CD4-positive, alpha-beta T cell (primary cell): ENCODE data around the gene GALNT10. TPM values are rescaled to one million over a fixed set of nuclear protein-coding genes. Genes with fewer than 3 reads are reported as not detected.

Experiments used
- ATAC-seq: fragments of 200-7000 bp; cut with Tn5 transposase; one replicate; pipeline ENCODE4 v1.10.0; 2022; ENCODE audit warnings: mild to moderate bottlenecking; ENCODE audit not compliant: poor library complexity
- CTCF ChIA-PET: fragments of 350-600 bp; sonication (Branson Sonifier 250); formaldehyde crosslinking; loops from one replicate; lab custom pipeline; 2021; ENCODE audit warnings: antibody characterized with exemption, inconsistent platforms; lab: Charles Lee
- POLR2A ChIA-PET: fragments of 350-600 bp; sonication (Branson Sonifier 250); formaldehyde crosslinking; loops from one replicate; lab custom pipeline; 2021; ENCODE audit warnings: antibody characterized with exemption, inconsistent platforms; lab: Charles Lee
- DNase-seq, 14 experiments: peaks; one replicate each; pipeline ENCODE4 v3.0.0-alpha.2; 2013 to 2020; ENCODE audit warnings: mixed read lengths in 2 of 14
- H3K27ac ChIP-seq, 2 donors: one replicate each; pipeline versions ENCODE4 v1.5.1 to v1.7.0; 2013; ENCODE audit warnings: low read length in 2 of 2, low read depth in 1 of 2, mild to moderate bottlenecking in 1 of 2
- H3K27me3 ChIP-seq, 2 experiments: 1 replicate in 1 of 2; 2 replicates in 1 of 2; pipeline versions ENCODE4 v1.6.1 to v1.7.0; 2013; ENCODE audit warnings: low read length in 2 of 2, control low read depth in 1 of 2, mild to moderate bottlenecking in 1 of 2, moderate library complexity in 1 of 2; ENCODE audit not compliant: insufficient read depth in 2 of 2, control insufficient read depth in 1 of 2
- H3K36me3 ChIP-seq: one replicate; pipeline ENCODE4 v1.6.1; 2013; ENCODE audit warnings: low read length, control low read depth; ENCODE audit not compliant: insufficient read depth
- H3K4me1 ChIP-seq: one replicate; pipeline ENCODE4 v1.6.1; 2013; ENCODE audit warnings: low read length, control low read depth; ENCODE audit not compliant: insufficient read depth
- H3K4me3 ChIP-seq: one replicate; pipeline ENCODE4 v1.5.1; 2013; ENCODE audit warnings: mild to moderate bottlenecking, low read length, moderate library complexity
- H3K9me3 ChIP-seq, 2 experiments: 1 replicate in 1 of 2; 2 replicates in 1 of 2; pipeline versions ENCODE4 v1.6.1 to v1.7.0; 2013; ENCODE audit warnings: low read length in 2 of 2, mild to moderate bottlenecking in 2 of 2, control low read depth in 1 of 2, moderate library complexity in 1 of 2; ENCODE audit not compliant: control insufficient read depth in 1 of 2, insufficient read depth in 1 of 2
- H3K27ac Mint-ChIP-seq: one replicate; pipeline ENCODE4 v1.8.0; 2020; ENCODE audit warnings: mixed read lengths
- H3K27me3 Mint-ChIP-seq: one replicate; pipeline ENCODE4 v1.8.0; 2021; ENCODE audit warnings: mixed read lengths
- H3K36me3 Mint-ChIP-seq: one replicate; pipeline ENCODE4 v1.8.0; 2021; ENCODE audit warnings: low read depth, mixed read lengths
- H3K4me1 Mint-ChIP-seq: one replicate; pipeline ENCODE4 v1.8.0; 2021; ENCODE audit warnings: low read depth, mixed read lengths
- H3K4me3 Mint-ChIP-seq: one replicate; pipeline ENCODE4 v1.8.0; 2020; ENCODE audit warnings: mild to moderate bottlenecking, mixed read lengths
- H3K9me3 Mint-ChIP-seq: one replicate; pipeline ENCODE4 v1.8.0; 2020; ENCODE audit warnings: mixed read lengths
- intact Hi-C, 2 experiments: fragments of 100-400 bp; cut with DNase I in 1 of 2; cut with micrococcal nuclease in 1 of 2; formaldehyde crosslinking; loops; one replicate each; pipeline versions ENCODE4 v1.15.1 to v1.9.0; 2023 to 2025; cut with DNase I, micrococcal nuclease
- total RNA-seq, 174 experiments: library from RNA in 2 of 174; stranded (reverse) in 2 of 174; gene quantifications; one replicate each; pipeline ENCODE4 v1.2.3 and lab custom pipeline; 2021 to 2026
- TF ChIP-seq, protein P1 (sequence below): fragments of 200-600 bp; IDR thresholded peaks from one replicate; pipeline ENCODE4 v1.8.0; 2022; ENCODE audit warnings: antibody characterized with exemption, mild to moderate bottlenecking

GALNT10 gene
- total RNA-seq, 2 experiments from 2014 or later = 21.7 to 23.0 TPM

GRCh38 chr5:154276973-154277331, 86.4 kb downstream of the GALNT10 start:
- Histone ChIP-seq H3K27me3 (no peaks in the 10 kb centered on the region), H3K36me3 (no peaks in the 10 kb centered on the region), H3K9me3 (no peaks in the 10 kb centered on the region), H3K4me3 (no peak overlapping the region), H3K4me1 (peaks cover 22% of the 10 kb centered on the region), H3K27ac (no peak overlapping the region)
- Mint-ChIP-seq H3K27me3 (no peaks in the 10 kb centered on the region), H3K9me3 (no peaks in the 10 kb centered on the region), H3K36me3 (no peaks in the 10 kb centered on the region), H3K4me1 (peaks cover 32% of the 10 kb centered on the region), H3K27ac (no peak overlapping the region), H3K4me3 (no peak overlapping the region)
- POLR2A ChIA-PET = no interaction called here
- TF ChIP-seq, protein P1, sequence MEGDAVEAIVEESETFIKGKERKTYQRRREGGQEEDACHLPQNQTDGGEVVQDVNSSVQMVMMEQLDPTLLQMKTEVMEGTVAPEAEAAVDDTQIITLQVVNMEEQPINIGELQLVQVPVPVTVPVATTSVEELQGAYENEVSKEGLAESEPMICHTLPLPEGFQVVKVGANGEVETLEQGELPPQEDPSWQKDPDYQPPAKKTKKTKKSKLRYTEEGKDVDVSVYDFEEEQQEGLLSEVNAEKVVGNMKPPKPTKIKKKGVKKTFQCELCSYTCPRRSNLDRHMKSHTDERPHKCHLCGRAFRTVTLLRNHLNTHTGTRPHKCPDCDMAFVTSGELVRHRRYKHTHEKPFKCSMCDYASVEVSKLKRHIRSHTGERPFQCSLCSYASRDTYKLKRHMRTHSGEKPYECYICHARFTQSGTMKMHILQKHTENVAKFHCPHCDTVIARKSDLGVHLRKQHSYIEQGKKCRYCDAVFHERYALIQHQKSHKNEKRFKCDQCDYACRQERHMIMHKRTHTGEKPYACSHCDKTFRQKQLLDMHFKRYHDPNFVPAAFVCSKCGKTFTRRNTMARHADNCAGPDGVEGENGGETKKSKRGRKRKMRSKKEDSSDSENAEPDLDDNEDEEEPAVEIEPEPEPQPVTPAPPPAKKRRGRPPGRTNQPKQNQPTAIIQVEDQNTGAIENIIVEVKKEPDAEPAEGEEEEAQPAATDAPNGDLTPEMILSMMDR = no peak
- DNase-seq (no peak), ATAC-seq (no peak)
- CTCF ChIA-PET = no interaction called here
- intact Hi-C loops = no loop called here

- no peaks in the 10 kb centered on the region for H3K36me3 ChIP-seq
- Mint-ChIP-seq H3K36me3 (no peaks in the 10 kb centered on the region), H3K27me3 (no peaks in the 10 kb centered on the region), H3K9me3 (no peaks in the 10 kb centered on the region), H3K27ac (no peak overlapping the region), H3K4me3 (no peak overlapping the region), H3K4me1 (peaks cover 27% of the 10 kb centered on the region)
- POLR2A ChIA-PET = no interaction called here
- no peak for DNase-seq
- H3K4me1 ChIP-seq = peaks cover 17% of the 10 kb centered on the region
- ATAC-seq = no peak
- H3K27ac ChIP-seq = no peak overlapping the region
- TF ChIP-seq, protein P1 = no peak
- H3K4me3 ChIP-seq = no peak overlapping the region
- CTCF ChIA-PET = no interaction called here
- no peaks in the 10 kb centered on the region for H3K27me3 ChIP-seq
- no peaks in the 10 kb centered on the region for H3K9me3 ChIP-seq
- intact Hi-C loops = no loop called here
Measured at GRCh38 chr5:154277499-154277898, 87.0 kb downstream of the GALNT10 start.

DNA sequence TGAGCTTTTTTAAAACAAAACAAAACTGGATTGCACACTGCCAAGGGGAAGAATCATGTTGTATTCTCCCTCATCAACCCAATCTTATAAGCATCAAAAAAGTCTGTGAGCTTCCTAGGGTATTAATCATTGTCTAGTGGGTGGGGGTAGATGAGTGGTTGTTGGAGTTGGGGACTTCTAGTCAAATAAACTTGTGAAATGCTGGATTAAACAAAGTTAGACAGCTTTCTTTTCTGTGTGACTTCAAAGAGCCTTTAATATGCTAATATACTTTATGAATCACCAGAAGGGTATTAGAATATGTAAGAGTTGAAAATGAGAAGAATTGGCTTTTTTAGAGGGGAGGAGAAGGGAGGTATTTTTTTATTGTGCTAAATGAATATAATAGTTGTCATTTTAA, 87.7 kb downstream of the GALNT10 start:
- no peak for ATAC-seq

More for the DNA sequence above, 87.7 kb downstream of the GALNT10 start:
- ChIA-PET CTCF (interaction anchor here (0.6 kb wide), 1 partner anchor 17 kb away, joined by 3 read pairs; no protein-coding TSS in a partner anchor), POLR2A (no interaction called here)
- intact Hi-C loops = no loop called here
- peaks cover 10% of the 10 kb centered on the region for H3K4me1 ChIP-seq
- H3K4me3 ChIP-seq = no peak overlapping the region
- H3K36me3 Mint-ChIP-seq = no peaks in the 10 kb centered on the region
- no peaks in the 10 kb centered on the region for H3K9me3 ChIP-seq
- H3K27ac Mint-ChIP-seq = no peak overlapping the region
- no peak overlapping the region for H3K4me3 Mint-ChIP-seq
- H3K27me3 ChIP-seq = no peaks in the 10 kb centered on the region
- H3K27me3 Mint-ChIP-seq = no peaks in the 10 kb centered on the region
- no peaks in the 10 kb centered on the region for H3K36me3 ChIP-seq
- TF ChIP-seq, protein P1 = no peak
- no peaks in the 10 kb centered on the region for H3K9me3 Mint-ChIP-seq
- peaks cover 20% of the 10 kb centered on the region for H3K4me1 Mint-ChIP-seq
- no peak overlapping the region for H3K27ac ChIP-seq
- DNase-seq = no peak
